Measurements from ENCODE around the gene TMTC1. TPM values are rescaled to one million over a fixed set of nuclear protein-coding genes. Genes with fewer than 3 reads are reported as not detected.

TMTC1 gene
- 10 to 100 TPM; 15.6 to 20.1 TPM for total RNA-seq

DNA sequence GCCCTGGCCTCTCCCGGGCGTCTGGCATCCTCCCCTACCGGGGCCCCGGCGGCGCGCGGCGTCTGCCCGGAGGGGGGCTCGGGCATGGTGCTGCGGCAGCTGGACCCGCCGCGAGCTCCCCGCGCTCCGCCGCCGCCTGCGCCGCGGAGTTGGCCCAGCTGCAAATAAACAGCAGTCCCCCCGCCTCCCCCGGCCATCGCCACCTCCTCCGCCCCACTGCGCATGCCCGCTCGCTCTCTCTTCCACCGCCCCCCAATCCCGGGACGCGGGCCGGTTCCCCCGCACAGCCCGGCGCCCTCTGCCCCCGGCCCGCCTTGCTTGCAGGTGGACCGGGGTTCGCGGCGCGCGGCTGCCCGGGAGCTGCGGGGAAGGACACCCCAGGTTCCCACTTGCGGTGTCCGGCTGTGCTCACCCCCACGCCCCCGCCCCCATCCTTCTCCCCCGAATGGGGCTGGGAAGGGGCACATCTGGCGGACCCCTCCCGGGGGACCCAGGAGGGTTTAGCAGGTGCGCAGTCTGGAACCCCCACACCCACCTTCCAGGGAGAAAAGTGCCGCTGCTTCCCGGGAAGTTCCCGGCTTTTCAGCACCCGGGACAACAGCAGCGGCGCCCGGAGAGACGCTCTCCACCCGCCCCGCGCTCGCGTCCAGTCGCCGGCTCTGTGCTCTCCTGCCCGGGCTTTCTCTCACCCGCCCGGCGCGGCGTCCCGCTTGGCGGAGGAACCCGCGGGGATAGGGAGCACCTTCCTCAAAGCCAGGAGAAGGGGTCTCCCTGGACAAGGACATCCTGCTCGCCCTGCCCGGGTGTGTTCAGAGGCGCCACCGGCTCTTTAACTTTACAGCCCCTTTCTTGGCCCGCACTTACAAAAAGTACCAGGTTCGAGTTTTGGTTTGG lies at the start of gene TMTC1:
Gene TMTC1 (minus strand): TSS at position 170 of the 894 bp plus-strand sequence. CDS start 191 bp downstream, outside the sequence.
- Histone ChIP-seq H3K4me1 (peaks cover 17% of the 10 kb centered on the region), H3K9me3 (no peaks in the 10 kb centered on the region), H3K4me3 (peak within 1 kb of the TSS; percentile 47 to 65), H3K27ac (peak within 1 kb of the TSS in 2 of 4 donors; percentile 23 to 31), H3K27me3 (peaks cover 0 to 11% of the 10 kb centered on the region in 2 donors), H3K36me3 (replicated peaks in 1 of 2; ENCODE audit: insufficient read depth in 1 of 2, low read depth in 2 of 2) (no peaks in the 10 kb centered on the region)
- TF ChIP-seq POLR2A (IDR thresholded peaks at IDR 0.05): no peak
- TF ChIP-seq, protein P1, sequence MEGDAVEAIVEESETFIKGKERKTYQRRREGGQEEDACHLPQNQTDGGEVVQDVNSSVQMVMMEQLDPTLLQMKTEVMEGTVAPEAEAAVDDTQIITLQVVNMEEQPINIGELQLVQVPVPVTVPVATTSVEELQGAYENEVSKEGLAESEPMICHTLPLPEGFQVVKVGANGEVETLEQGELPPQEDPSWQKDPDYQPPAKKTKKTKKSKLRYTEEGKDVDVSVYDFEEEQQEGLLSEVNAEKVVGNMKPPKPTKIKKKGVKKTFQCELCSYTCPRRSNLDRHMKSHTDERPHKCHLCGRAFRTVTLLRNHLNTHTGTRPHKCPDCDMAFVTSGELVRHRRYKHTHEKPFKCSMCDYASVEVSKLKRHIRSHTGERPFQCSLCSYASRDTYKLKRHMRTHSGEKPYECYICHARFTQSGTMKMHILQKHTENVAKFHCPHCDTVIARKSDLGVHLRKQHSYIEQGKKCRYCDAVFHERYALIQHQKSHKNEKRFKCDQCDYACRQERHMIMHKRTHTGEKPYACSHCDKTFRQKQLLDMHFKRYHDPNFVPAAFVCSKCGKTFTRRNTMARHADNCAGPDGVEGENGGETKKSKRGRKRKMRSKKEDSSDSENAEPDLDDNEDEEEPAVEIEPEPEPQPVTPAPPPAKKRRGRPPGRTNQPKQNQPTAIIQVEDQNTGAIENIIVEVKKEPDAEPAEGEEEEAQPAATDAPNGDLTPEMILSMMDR (IDR thresholded peaks at IDR 0.05): no peak
- ATAC-seq (peak; percentile 63), DNase-seq (peak; percentile 46 to 73 (median 52))
- WGBS, 2 donors: 1% methylated on average over 72 of the region's 87 CpGs; no CpG with 5 or more reads in 1 of the 2 donors
- intact Hi-C loops (cut with DNase I): no loop called here

DNA sequence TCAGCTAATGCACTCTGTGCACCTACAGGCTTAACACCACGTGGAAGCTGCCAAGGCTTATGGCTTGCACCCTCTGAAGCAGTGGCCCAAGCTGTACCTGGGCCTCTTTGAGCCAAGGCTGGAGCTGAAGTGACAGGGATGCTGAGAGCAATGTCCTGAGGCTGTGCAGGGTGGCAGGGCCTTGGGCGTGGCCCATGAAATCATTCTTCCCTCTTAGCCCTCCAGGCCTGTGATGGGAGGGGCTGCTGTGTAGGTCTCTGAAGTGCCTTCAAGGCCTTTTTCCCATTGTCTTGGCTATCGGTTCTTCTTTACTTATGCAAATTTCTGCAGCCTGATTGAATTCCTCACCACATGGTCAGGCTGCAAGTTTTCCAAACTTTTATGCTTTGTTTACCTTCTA lies 47.4 kb upstream of the TMTC1 start:
- intact Hi-C loops (cut with DNase I): no loop called here
- H3K4me3 ChIP-seq: no peak overlapping the region
- WGBS, 2 donors: 63 to 70% methylated on average over 3 of the region's 3 CpGs
- ATAC-seq (no peak), DNase-seq (no peak)
- H3K27me3 ChIP-seq: no peaks in the 10 kb centered on the region
- no peak overlapping the region for H3K27ac ChIP-seq
- no peaks in the 10 kb centered on the region for H3K4me1 ChIP-seq
- TF ChIP-seq, protein P1 (IDR thresholded peaks at IDR 0.05): no peak
- no peak for TF ChIP-seq POLR2A (IDR thresholded peaks at IDR 0.05)
- no peaks in the 10 kb centered on the region for H3K9me3 ChIP-seq
- H3K36me3 ChIP-seq (replicated peaks in 1 of 2; ENCODE audit: insufficient read depth in 1 of 2, low read depth in 2 of 2): no peaks in the 10 kb centered on the region

DNA sequence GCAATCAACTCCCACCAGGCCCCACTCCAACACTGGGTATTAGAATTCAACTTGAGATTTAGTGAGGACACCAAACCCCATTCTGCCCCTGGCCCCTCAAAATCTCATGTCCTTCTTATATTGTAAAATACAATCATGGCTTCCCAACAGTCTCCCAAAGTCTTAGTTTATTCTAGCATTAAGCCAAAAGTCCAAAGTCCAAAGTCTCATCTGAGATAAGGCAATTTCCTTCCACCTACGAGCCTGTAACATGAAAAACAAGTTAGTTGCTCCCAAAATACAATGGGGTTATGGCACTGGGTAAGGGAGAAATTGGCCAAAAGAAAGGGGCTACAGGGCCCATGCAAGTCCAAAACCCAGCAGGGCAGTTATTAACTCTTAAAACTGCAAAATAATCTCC lies 46.6 kb upstream of the TMTC1 start:
- Histone ChIP-seq H3K4me1 (no peaks in the 10 kb centered on the region), H3K27me3 (no peaks in the 10 kb centered on the region), H3K36me3 (replicated peaks in 1 of 2; ENCODE audit: insufficient read depth in 1 of 2, low read depth in 2 of 2) (no peaks in the 10 kb centered on the region), H3K9me3 (no peaks in the 10 kb centered on the region), H3K27ac (no peak overlapping the region), H3K4me3 (no peak overlapping the region)
- 8 to 17% methylated on average over 1 of the region's 1 CpG for WGBS, 2 donors
- DNase-seq (no peak), ATAC-seq (no peak)
- TF ChIP-seq, protein P1 (IDR thresholded peaks at IDR 0.05): no peak
- no peak for TF ChIP-seq POLR2A (IDR thresholded peaks at IDR 0.05)
- intact Hi-C loops (cut with DNase I): no loop called here

DNA sequence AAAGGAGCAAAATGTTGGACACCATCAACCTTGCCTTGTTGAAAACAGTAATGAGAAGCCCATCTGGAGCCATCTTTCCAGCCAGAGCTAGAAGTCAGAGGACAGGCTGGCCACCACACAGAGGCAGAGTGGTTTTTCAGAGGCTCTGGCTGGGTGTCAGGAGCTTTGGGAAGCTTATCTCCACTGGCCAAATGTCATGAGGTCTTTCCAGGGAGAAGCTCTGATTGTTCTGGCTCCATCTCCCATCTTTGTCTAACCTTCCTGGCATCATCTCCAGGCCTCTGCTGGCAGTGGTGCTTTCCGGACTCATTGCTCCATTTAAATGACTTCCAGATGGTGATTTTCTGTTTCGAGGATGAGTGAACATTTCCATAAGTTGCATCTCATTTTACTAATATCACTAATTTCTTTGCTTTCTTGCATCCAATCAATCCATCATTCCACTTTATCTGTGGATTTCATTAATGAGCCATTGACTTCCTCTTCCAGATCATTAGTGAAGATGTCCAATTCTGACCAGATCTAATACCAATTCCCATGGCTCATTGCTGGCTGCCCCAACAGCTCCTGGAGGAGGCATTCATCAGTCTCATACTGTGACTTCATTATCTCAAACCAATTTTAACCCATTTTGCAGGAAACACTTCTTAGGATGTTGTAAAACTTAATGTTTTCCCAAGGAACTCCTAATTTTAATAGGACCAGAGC lies 35.3 kb upstream of the TMTC1 start:
- Histone ChIP-seq H3K4me3 (no peak overlapping the region), H3K4me1 (no peaks in the 10 kb centered on the region), H3K27me3 (no peaks in the 10 kb centered on the region), H3K9me3 (no peaks in the 10 kb centered on the region), H3K36me3 (replicated peaks in 1 of 2; ENCODE audit: insufficient read depth in 1 of 2, low read depth in 2 of 2) (no peaks in the 10 kb centered on the region), H3K27ac (no peak overlapping the region)
- 71 to 72% methylated on average over 2 of the region's 2 CpGs for WGBS, 2 donors
- no peak for DNase-seq
- TF ChIP-seq, protein P1 (IDR thresholded peaks at IDR 0.05): no peak
- TF ChIP-seq POLR2A (IDR thresholded peaks at IDR 0.05): no peak
- intact Hi-C loops (cut with DNase I): no loop called here
- no peak for ATAC-seq

All from body of pancreas (tissue), 4 donors.